ENCODE measurements around the gene FAM3C. TPM values are rescaled to one million over a fixed set of nuclear protein-coding genes. Genes with fewer than 3 reads are reported as not detected.

Gene FAM3C
- total and polyA plus RNA-seq, 2 of the 8 experiments (the other 6 are each of a cell fraction or from before 2014, with no cell fraction given): 27.0 to 77.7 TPM

- no peak for TF ChIP-seq FOSL1 (IDR thresholded peaks at IDR 0.05; ENCODE audit: insufficient read depth, low read depth, low read length)
- no peak for TF ChIP-seq SIN3A (conservative IDR thresholded peaks at IDR 0.05 in 1 of 2, IDR thresholded peaks at IDR 0.05 in 1 of 2; ENCODE audit: low read depth in 1 of 2, low read length in 2 of 2)
- TF ChIP-seq RXRA (IDR thresholded peaks at IDR 0.05; ENCODE audit: insufficient read depth, low read depth, low read length): no peak
- no peak for TF ChIP-seq E2F6 (IDR thresholded peaks at IDR 0.05)
These were observed 57.0 kb downstream of the FAM3C start (continued) for GRCh38 chr7:121339082-121339481.
